ENCODE results near the gene MTMR6.

DNA sequence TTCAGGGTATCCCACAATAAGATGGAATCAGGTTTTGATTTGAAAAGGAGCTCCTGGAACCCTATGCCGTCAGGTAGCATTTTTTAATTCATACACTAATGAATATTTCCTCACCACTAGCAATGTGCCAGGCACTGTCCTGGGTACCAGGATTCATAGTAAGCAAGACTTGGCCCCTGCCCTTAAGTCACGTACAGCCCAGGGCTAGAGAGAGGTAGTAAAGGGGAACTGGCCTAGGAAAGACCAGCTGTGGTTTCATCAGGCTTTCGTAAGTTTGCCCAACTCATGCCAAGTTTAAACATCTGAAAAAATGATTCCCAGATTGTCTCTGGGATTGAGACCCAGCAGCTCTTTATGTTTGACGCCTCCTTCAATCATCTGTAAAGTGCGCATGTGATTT, 69.3 kb downstream of the MTMR6 start:
- TF ChIP-seq, protein P1, sequence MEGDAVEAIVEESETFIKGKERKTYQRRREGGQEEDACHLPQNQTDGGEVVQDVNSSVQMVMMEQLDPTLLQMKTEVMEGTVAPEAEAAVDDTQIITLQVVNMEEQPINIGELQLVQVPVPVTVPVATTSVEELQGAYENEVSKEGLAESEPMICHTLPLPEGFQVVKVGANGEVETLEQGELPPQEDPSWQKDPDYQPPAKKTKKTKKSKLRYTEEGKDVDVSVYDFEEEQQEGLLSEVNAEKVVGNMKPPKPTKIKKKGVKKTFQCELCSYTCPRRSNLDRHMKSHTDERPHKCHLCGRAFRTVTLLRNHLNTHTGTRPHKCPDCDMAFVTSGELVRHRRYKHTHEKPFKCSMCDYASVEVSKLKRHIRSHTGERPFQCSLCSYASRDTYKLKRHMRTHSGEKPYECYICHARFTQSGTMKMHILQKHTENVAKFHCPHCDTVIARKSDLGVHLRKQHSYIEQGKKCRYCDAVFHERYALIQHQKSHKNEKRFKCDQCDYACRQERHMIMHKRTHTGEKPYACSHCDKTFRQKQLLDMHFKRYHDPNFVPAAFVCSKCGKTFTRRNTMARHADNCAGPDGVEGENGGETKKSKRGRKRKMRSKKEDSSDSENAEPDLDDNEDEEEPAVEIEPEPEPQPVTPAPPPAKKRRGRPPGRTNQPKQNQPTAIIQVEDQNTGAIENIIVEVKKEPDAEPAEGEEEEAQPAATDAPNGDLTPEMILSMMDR (IDR thresholded peaks at IDR 0.05; ENCODE audit: low read depth, low read length): no peak
- no peak for TF ChIP-seq MYC (IDR thresholded peaks at IDR 0.05; ENCODE audit: low read depth, low read length)
